NB4 (cell line): ENCODE measurements around the gene EPHA4.

ENCODE experiments used
- DNase-seq: peaks from one replicate; pipeline ENCODE4 v3.0.0; 2010; ENCODE audit warnings: low read depth
- H3K4me3 ChIP-seq: one replicate; pipeline ENCODE4 v1.5.1; 2011; ENCODE audit warnings: mild to moderate bottlenecking, low read depth, low read length, moderate library complexity
- MYC ChIP-seq: IDR thresholded peaks from 2 replicates; pipeline ENCODE4 v1.6.1; 2011; ENCODE audit warnings: low read depth, low read length
- POLR2A ChIP-seq: IDR thresholded peaks from 2 replicates; pipeline ENCODE4 v1.6.1; 2011; ENCODE audit warnings: mild to moderate bottlenecking; ENCODE audit not compliant: insufficient read length; ENCODE audit errors: extremely low read depth
- TF ChIP-seq, protein P1 (sequence below): IDR thresholded peaks from one replicate; pipeline ENCODE4 v1.5.1; 2012; ENCODE audit warnings: low read depth, low read length
- TF ChIP-seq, protein P2 (sequence below): IDR thresholded peaks from 2 replicates; pipeline ENCODE4 v1.6.1; 2011; ENCODE audit warnings: low read depth, low read length

The EPHA4 gene

DNA sequence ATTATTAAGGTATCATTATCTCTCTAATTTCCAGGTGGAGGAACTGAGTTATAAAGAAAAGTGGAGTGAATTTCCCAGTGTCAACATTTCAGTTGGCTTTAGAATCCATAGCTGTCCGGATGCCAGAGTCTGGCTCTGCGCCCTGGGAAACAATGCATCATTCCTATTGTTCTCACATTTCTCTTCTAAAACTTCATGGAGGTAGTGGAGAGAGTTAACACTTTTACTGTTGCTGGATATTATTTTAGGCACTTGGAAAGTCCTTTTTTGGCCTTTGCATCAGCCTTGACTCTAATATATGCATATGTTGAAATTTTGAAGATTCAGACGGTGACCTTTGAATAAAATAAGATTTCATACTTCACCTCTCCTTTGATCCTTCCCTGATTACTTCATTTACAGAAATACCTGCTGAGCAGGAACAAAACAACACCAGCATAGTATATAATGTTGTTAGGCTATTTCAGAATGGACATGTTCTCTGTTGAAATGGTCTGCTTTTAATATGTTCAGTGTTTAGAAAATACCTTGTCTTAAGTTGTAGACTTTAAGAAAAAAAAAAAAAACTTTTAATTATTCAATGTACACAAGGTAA lies 148.8 kb downstream of the EPHA4 start:
- DNase-seq, result no peak
- TF ChIP-seq, protein P1, sequence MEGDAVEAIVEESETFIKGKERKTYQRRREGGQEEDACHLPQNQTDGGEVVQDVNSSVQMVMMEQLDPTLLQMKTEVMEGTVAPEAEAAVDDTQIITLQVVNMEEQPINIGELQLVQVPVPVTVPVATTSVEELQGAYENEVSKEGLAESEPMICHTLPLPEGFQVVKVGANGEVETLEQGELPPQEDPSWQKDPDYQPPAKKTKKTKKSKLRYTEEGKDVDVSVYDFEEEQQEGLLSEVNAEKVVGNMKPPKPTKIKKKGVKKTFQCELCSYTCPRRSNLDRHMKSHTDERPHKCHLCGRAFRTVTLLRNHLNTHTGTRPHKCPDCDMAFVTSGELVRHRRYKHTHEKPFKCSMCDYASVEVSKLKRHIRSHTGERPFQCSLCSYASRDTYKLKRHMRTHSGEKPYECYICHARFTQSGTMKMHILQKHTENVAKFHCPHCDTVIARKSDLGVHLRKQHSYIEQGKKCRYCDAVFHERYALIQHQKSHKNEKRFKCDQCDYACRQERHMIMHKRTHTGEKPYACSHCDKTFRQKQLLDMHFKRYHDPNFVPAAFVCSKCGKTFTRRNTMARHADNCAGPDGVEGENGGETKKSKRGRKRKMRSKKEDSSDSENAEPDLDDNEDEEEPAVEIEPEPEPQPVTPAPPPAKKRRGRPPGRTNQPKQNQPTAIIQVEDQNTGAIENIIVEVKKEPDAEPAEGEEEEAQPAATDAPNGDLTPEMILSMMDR, result no peak
- TF ChIP-seq MYC, result no peak
- TF ChIP-seq POLR2A, result no peak
- no peak overlapping the region for H3K4me3 ChIP-seq

DNA sequence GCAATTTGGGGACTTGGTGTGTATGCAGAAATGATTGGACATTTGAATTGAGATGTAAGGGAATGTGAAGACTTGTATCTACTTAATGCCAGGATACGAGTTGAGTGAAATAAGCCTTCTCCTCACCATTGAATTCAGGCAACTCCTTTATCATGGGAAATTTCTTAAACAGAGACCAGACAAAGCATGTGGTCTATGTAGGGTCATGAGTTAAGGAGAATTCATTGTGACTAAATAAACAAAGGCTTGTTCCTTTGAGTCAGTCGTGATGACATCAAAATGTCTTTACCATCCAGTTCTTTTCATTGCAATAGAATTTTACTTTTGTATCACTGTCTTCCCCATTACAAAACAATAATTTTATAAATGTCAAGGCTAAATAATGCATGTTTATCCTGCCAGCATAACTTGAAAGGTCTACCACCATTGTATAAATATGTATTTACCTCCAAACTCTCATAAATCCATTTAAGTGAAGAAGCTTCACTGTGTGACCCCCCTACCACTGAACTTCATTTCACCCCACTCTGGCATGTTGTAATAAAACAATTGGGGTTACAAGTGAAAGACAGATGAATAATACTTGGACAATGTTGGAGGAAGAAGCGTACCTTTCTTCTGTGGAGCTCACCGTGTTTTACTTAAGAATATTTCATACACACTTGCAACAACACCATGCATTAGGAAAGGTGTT lies 149.4 kb downstream of the EPHA4 start:
- TF ChIP-seq, protein P1, result no peak
- TF ChIP-seq, protein P2, sequence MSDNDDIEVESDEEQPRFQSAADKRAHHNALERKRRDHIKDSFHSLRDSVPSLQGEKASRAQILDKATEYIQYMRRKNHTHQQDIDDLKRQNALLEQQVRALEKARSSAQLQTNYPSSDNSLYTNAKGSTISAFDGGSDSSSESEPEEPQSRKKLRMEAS, result no peak
- TF ChIP-seq MYC (no peak), POLR2A (no peak)
- no peak overlapping the region for H3K4me3 ChIP-seq
- DNase-seq, result no peak

DNA sequence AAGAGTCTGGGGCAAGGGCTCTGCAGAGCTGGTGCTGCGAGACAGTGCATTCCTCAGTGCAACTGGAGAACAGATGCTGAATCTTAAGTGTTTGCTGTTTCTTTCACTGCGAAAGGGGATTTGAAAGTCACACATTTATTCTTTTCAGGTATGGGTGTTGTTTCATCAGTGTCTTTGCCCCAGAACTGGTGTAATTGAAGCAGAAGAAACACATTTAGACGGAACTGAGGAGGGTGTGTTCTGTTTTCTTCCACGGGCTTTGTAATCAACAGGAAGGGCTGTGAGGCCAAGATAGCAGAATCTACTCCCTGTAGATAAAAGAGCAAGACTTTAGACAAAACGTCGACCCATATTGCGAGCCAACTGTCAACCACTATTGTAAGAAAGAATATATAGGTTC lies 151.9 kb downstream of the EPHA4 start:
- no peak for TF ChIP-seq POLR2A
- TF ChIP-seq, protein P2, result no peak
- TF ChIP-seq, protein P1, result no peak
- TF ChIP-seq MYC, result no peak
- H3K4me3 ChIP-seq, result no peak overlapping the region
- no peak for DNase-seq

DNA sequence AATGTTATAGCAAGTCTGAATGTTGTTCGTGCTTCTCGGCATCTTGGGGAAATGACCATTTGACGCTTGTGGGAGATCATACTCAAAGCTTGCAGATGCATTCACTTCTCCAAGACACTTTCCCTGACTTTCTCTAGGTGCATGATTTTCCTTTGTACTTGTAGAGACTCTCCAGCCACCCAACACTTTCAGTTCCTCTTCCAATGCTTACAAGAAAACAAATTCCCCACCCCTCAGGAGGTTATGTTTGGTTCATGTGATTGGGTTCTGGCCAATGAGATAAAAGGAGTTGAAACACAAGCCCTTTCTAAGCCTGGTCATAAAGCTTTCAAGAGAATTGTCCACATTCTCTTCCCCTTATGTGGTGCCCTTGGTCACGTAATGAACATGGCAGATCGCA lies 156.3 kb downstream of the EPHA4 start:
- TF ChIP-seq POLR2A (no peak), MYC (no peak)
- TF ChIP-seq, protein P1, result no peak
- TF ChIP-seq, protein P2, result no peak
- peak; percentile 7 for DNase-seq
- H3K4me3 ChIP-seq, result no peak overlapping the region

DNA sequence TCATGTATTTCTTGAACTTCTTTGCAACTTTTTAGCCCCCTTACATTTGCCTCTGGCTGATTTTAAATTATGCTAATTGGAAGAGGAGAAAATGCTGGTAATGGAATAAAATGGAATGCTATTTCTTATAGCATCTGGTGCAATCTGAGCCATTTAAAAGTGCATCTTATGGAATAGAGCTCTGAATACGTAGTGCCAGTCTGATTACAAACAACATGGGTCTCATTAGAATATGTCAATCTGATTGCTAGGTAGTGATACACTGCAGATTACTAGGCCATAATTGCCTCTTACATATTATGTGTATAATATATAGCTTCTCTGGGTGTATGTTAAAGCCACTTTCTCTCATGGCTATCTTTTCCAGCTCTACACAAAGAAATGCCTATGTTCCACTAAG lies 159.1 kb downstream of the EPHA4 start:
- DNase-seq, result no peak
- TF ChIP-seq MYC (no peak), POLR2A (no peak)
- TF ChIP-seq, protein P1, result no peak
- TF ChIP-seq, protein P2, result no peak
- no peak overlapping the region for H3K4me3 ChIP-seq
